Measurements from ENCODE around the gene SSBP3. TPM values are rescaled to one million over a fixed set of nuclear protein-coding genes. Genes with fewer than 3 reads are reported as not detected.
"Not testable (repeated sequence)": the region's sequence is repeated elsewhere in the genome, so short reads cannot be mapped to it uniquely, and the experiment has no call there.

The SSBP3 gene
- total RNA-seq, 4 donors from 2014 or later: 32.8 to 63.4 (median 47.4) TPM

DNA sequence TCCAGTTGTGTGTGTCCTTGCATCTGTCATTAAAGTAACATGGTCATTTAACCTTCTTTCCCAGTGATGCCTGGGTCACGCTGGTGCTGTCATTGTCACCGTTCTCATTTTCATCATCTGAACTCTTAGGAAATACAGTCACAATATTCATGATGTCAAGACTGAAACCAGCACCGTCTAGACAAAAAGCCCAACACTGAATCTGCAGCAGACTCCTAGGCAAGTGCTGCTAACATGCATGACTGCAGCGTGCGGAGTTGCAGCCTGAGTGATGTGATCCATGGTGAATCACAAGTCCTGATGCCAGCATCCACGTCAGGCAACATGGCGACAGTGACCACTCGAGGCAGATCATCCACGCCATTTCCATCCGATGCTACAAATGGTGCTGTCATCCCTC lies 168.6 kb downstream of the SSBP3 start:
- 95% methylated on average over 10 of the region's 10 CpGs for WGBS
- no peaks in the 10 kb centered on the region for H3K9me3 ChIP-seq
- H3K4me3 ChIP-seq: no peak overlapping the region
- intact Hi-C loops (cut with DNase I): no loop called here
- H3K4me1 ChIP-seq: peaks cover 0 to 7% (median 3%) of the 10 kb centered on the region in 4 donors
- no peak overlapping the region for H3K27ac ChIP-seq (replicated peaks in 1 of 4)
- DNase-seq (ENCODE audit: extremely low spot score): no peak
- peaks cover 33 to 65% (median 62%) of the 10 kb centered on the region in 4 donors for H3K36me3 ChIP-seq
- no peaks in the 10 kb centered on the region for H3K27me3 ChIP-seq
- no peak for TF ChIP-seq POLR2AphosphoS5 (IDR thresholded peaks at IDR 0.05)
- TF ChIP-seq, protein P1, sequence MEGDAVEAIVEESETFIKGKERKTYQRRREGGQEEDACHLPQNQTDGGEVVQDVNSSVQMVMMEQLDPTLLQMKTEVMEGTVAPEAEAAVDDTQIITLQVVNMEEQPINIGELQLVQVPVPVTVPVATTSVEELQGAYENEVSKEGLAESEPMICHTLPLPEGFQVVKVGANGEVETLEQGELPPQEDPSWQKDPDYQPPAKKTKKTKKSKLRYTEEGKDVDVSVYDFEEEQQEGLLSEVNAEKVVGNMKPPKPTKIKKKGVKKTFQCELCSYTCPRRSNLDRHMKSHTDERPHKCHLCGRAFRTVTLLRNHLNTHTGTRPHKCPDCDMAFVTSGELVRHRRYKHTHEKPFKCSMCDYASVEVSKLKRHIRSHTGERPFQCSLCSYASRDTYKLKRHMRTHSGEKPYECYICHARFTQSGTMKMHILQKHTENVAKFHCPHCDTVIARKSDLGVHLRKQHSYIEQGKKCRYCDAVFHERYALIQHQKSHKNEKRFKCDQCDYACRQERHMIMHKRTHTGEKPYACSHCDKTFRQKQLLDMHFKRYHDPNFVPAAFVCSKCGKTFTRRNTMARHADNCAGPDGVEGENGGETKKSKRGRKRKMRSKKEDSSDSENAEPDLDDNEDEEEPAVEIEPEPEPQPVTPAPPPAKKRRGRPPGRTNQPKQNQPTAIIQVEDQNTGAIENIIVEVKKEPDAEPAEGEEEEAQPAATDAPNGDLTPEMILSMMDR (IDR thresholded peaks at IDR 0.05): no peak
- TF ChIP-seq EP300 (IDR thresholded peaks at IDR 0.05): no peak
- no peak for TF ChIP-seq POLR2A (IDR thresholded peaks at IDR 0.05; ENCODE audit: low read depth)

DNA sequence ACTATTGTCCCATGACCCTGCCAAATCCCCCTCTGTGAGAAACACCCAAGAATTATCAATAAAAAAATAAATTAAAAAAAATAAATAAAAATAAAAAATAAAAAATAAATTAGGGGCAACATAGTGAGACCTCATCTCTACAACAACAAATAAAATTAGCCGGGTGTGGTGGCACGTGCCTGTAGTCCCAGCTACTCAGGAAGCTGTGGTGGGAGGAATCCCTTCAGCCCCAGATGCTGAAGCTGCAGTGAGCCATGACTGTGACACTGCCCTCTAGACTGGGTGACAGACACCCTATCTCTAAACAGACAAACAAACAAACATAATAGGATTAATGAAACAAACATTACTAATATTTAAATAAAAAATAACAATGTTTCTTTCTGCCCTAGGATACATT lies 171.9 kb downstream of the SSBP3 start:
- 83% methylated on average over 2 of the region's 2 CpGs for WGBS
- Histone ChIP-seq H3K4me3 (no peak overlapping the region), H3K27me3 (no peaks in the 10 kb centered on the region), H3K9me3 (no peaks in the 10 kb centered on the region), H3K4me1 (peaks cover 2 to 10% (median 8%) of the 10 kb centered on the region in 4 donors), H3K36me3 (peaks cover 23 to 39% (median 36%) of the 10 kb centered on the region in 4 donors), H3K27ac (replicated peaks in 1 of 4) (no peak overlapping the region)
- intact Hi-C loops (cut with DNase I): no loop called here
- DNase-seq (ENCODE audit: extremely low spot score): no peak
- TF ChIP-seq, protein P1 (IDR thresholded peaks at IDR 0.05): no peak
- TF ChIP-seq EP300 (IDR thresholded peaks at IDR 0.05) (no peak), POLR2A (IDR thresholded peaks at IDR 0.05; ENCODE audit: low read depth) (no peak), POLR2AphosphoS5 (IDR thresholded peaks at IDR 0.05) (no peak)

DNA sequence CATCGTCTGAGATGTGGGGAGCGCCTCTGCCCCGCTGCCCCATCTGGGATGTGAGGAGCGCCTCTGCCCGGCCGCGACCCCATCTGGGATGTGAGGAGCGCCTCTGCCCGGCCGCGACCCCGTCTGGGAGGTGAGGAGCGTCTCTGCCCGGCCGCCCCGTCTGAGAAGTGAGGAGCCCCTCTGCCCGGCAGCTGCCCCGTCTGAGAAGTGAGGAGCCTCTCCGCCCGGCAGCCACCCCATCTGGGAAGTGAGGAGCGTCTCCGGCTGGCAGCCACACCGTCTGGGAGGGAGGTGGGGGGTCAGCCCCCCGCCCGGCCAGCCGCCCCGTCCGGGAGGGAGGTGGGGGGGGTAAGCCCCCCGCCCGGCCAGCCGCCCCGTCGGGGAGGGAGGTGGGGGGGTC lies 173.0 kb downstream of the SSBP3 start:
- H3K4me3 ChIP-seq; DNase-seq (ENCODE audit: extremely low spot score); H3K27me3 ChIP-seq; intact Hi-C loops (cut with DNase I); H3K27ac ChIP-seq (replicated peaks in 1 of 4); H3K9me3 ChIP-seq: not testable (repeated sequence)
- peaks cover 13 to 33% (median 28%) of the 10 kb centered on the region in 4 donors for H3K36me3 ChIP-seq
- peaks cover 6 to 20% (median 15%) of the 10 kb centered on the region in 4 donors for H3K4me1 ChIP-seq
- no CpG with 5 or more reads among the region's 33 CpGs for WGBS

DNA sequence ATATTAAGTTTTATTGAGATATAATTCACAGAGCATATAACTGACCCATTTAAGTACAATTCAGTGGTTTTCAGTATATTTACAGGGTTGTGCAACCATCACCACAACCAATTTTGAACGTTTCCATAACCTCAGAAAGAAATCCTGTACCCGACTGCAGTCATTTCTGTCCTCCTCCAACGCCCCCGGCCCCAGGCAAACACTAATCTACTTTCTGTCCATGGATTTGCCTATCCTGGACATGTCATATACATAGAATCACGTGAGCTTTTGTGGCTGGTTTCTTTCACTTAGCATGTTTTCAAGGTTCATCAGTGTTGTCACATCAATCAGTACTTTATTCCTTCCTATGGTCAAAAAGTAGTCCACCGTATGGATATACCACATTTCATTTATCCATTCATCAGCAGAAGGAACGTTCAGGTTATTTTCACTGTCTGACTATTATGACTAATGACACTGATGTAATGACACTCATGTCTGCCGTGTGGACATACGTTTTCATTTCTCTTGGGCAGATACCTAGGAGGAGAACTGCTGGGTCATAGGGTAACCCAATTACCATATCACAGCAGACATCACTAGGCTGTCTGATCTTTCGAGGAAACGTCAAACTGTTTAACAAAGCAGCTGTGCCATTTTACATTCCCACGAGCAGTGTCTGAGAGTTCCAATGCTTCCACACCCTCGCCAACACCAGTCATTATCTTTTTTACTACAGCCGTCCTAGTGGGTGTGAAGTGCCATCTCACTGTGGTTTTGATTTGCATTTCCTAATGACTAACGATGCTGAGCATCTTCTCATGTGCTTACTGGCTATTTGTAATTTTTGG lies 175.5 kb downstream of the SSBP3 start:
- Histone ChIP-seq H3K9me3 (no peaks in the 10 kb centered on the region), H3K4me1 (peaks cover 6 to 34% (median 22%) of the 10 kb centered on the region in 4 donors), H3K4me3 (no peak overlapping the region), H3K27me3 (no peaks in the 10 kb centered on the region), H3K27ac (replicated peaks in 1 of 4) (no peak overlapping the region), H3K36me3 (peaks cover 0 to 27% (median 11%) of the 10 kb centered on the region in 4 donors)
- no peak for TF ChIP-seq POLR2A (IDR thresholded peaks at IDR 0.05; ENCODE audit: low read depth)
- TF ChIP-seq, protein P1 (IDR thresholded peaks at IDR 0.05): no peak
- no peak for TF ChIP-seq EP300 (IDR thresholded peaks at IDR 0.05)
- no peak for TF ChIP-seq POLR2AphosphoS5 (IDR thresholded peaks at IDR 0.05)
- intact Hi-C loops (cut with DNase I): no loop called here
- 70% methylated on average over 15 of the region's 15 CpGs for WGBS
- no peak for DNase-seq (ENCODE audit: extremely low spot score)

DNA sequence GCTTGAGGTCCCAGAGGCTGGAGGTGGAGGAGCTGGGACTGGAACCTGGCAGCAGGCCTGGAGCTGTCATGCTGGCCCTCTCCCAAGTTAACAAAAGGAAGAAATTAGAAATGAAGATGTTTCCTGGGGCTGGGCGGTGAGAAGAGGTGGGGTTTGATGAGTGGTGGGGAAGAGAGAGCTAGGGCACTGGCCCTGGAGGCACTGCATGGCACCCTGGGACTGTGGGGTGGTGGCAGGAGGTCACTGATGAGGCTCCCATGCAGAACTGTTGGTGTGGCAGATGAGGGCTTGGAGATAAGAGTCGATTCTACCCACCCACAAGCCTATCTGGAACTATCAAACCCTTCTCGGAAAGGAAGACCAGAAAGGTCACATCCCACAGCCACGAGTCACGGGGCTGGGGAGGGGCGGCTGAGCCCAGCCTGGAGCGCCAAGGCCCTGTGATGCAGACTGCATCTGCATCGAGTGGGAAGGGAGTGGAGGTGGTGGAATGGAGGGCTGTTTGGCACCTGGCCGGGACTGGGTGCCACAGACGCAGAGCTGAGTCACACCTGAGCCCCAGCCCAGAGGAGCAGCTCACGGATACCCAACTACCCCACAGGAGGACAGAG lies 176.8 kb downstream of the SSBP3 start:
- peak overlapping the region in 2 of 4 donors; percentile 22 to 57 for H3K27ac ChIP-seq (replicated peaks in 1 of 4)
- intact Hi-C loops (cut with DNase I): no loop called here

More for the DNA sequence above, 176.8 kb downstream of the SSBP3 start:
- Histone ChIP-seq H3K9me3 (no peaks in the 10 kb centered on the region), H3K4me1 (peaks cover 6 to 34% (median 22%) of the 10 kb centered on the region in 4 donors), H3K36me3 (peaks cover 0 to 35% (median 15%) of the 10 kb centered on the region in 4 donors), H3K4me3 (no peak overlapping the region), H3K27me3 (no peaks in the 10 kb centered on the region)
- TF ChIP-seq, protein P1 (IDR thresholded peaks at IDR 0.05): no peak
- TF ChIP-seq POLR2AphosphoS5 (IDR thresholded peaks at IDR 0.05): no peak
- 39% methylated on average over 9 of the region's 11 CpGs for WGBS
- no peak for DNase-seq (ENCODE audit: extremely low spot score)
